ENCODE measurements around the gene ORC3.

The ORC3 gene

GRCh38 chr6:87660226-87660911 is 70.4 kb downstream of the ORC3 start:
- ChIA-PET CTCF (no interaction called here), POLR2A (no interaction called here)
- H3K9me3 ChIP-seq (ENCODE audit: control insufficient read depth, insufficient read depth, low read depth, low read length): no peaks in the 10 kb centered on the region
- H3K4me1 ChIP-seq (ENCODE audit: control insufficient read depth, insufficient read depth, low read length): no peaks in the 10 kb centered on the region
- peaks cover 26 to 67% of the 10 kb centered on the region in 2 experiments for H3K36me3 ChIP-seq (ENCODE audit: control insufficient read depth in 2 of 2, insufficient read depth in 1 of 2, low read length in 2 of 2)
- TF ChIP-seq, protein P1, sequence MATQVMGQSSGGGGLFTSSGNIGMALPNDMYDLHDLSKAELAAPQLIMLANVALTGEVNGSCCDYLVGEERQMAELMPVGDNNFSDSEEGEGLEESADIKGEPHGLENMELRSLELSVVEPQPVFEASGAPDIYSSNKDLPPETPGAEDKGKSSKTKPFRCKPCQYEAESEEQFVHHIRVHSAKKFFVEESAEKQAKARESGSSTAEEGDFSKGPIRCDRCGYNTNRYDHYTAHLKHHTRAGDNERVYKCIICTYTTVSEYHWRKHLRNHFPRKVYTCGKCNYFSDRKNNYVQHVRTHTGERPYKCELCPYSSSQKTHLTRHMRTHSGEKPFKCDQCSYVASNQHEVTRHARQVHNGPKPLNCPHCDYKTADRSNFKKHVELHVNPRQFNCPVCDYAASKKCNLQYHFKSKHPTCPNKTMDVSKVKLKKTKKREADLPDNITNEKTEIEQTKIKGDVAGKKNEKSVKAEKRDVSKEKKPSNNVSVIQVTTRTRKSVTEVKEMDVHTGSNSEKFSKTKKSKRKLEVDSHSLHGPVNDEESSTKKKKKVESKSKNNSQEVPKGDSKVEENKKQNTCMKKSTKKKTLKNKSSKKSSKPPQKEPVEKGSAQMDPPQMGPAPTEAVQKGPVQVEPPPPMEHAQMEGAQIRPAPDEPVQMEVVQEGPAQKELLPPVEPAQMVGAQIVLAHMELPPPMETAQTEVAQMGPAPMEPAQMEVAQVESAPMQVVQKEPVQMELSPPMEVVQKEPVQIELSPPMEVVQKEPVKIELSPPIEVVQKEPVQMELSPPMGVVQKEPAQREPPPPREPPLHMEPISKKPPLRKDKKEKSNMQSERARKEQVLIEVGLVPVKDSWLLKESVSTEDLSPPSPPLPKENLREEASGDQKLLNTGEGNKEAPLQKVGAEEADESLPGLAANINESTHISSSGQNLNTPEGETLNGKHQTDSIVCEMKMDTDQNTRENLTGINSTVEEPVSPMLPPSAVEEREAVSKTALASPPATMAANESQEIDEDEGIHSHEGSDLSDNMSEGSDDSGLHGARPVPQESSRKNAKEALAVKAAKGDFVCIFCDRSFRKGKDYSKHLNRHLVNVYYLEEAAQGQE (tag by site-specific recombination; IDR thresholded peaks at IDR 0.05): no peak
- TF ChIP-seq ZNF660 (tag by site-specific recombination; IDR thresholded peaks at IDR 0.05): no peak
- no peak for TF ChIP-seq ZNF175 (tag by site-specific recombination; IDR thresholded peaks at IDR 0.05)
- TF ChIP-seq, protein P2, sequence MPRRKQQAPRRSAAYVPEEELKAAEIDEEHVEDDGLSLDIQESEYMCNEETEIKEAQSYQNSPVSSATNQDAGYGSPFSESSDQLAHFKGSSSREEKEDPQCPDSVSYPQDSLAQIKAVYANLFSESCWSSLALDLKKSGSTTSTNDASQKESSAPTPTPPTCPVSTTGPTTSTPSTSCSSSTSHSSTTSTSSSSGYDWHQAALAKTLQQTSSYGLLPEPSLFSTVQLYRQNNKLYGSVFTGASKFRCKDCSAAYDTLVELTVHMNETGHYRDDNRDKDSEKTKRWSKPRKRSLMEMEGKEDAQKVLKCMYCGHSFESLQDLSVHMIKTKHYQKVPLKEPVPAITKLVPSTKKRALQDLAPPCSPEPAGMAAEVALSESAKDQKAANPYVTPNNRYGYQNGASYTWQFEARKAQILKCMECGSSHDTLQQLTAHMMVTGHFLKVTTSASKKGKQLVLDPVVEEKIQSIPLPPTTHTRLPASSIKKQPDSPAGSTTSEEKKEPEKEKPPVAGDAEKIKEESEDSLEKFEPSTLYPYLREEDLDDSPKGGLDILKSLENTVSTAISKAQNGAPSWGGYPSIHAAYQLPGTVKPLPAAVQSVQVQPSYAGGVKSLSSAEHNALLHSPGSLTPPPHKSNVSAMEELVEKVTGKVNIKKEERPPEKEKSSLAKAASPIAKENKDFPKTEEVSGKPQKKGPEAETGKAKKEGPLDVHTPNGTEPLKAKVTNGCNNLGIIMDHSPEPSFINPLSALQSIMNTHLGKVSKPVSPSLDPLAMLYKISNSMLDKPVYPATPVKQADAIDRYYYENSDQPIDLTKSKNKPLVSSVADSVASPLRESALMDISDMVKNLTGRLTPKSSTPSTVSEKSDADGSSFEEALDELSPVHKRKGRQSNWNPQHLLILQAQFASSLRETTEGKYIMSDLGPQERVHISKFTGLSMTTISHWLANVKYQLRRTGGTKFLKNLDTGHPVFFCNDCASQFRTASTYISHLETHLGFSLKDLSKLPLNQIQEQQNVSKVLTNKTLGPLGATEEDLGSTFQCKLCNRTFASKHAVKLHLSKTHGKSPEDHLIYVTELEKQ (tag by site-specific recombination; IDR thresholded peaks at IDR 0.05; ENCODE audit: borderline replicate concordance): no peak
- no peak for TF ChIP-seq KLF1 (tag by site-specific recombination; IDR thresholded peaks at IDR 0.05)
- no peak for TF ChIP-seq KLF9 (tag by site-specific recombination; IDR thresholded peaks at IDR 0.05; ENCODE audit: low read depth)
- TF ChIP-seq GFI1B (tag by site-specific recombination; IDR thresholded peaks at IDR 0.05): no peak
- TF ChIP-seq ZNF561 (tag by site-specific recombination; IDR thresholded peaks at IDR 0.05; ENCODE audit: borderline replicate concordance): no peak
- TF ChIP-seq ZSCAN4 (tag by site-specific recombination; IDR thresholded peaks at IDR 0.05): no peak
- no peak for TF ChIP-seq ZNF121 (tag by site-specific recombination; IDR thresholded peaks at IDR 0.05)
- TF ChIP-seq ZNF10 (tag by site-specific recombination; IDR thresholded peaks at IDR 0.05): no peak
- no peak for TF ChIP-seq ZNF514 (tag by site-specific recombination; IDR thresholded peaks at IDR 0.05)
- no peak for TF ChIP-seq ZFP69B (tag by site-specific recombination; IDR thresholded peaks at IDR 0.05)
- no peak for TF ChIP-seq ZNF155 (tag by site-specific recombination; IDR thresholded peaks at IDR 0.05)
- no peak for TF ChIP-seq ZNF140 (tag by site-specific recombination; IDR thresholded peaks at IDR 0.05)
- TF ChIP-seq, protein P3, sequence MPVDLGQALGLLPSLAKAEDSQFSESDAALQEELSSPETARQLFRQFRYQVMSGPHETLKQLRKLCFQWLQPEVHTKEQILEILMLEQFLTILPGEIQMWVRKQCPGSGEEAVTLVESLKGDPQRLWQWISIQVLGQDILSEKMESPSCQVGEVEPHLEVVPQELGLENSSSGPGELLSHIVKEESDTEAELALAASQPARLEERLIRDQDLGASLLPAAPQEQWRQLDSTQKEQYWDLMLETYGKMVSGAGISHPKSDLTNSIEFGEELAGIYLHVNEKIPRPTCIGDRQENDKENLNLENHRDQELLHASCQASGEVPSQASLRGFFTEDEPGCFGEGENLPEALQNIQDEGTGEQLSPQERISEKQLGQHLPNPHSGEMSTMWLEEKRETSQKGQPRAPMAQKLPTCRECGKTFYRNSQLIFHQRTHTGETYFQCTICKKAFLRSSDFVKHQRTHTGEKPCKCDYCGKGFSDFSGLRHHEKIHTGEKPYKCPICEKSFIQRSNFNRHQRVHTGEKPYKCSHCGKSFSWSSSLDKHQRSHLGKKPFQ (tag by site-specific recombination; IDR thresholded peaks at IDR 0.05): no peak
- TF ChIP-seq ZFHX2 (tag by site-specific recombination; conservative IDR thresholded peaks at IDR 0.05): no peak
- TF ChIP-seq ZNF138 (tag by site-specific recombination; IDR thresholded peaks at IDR 0.05; ENCODE audit: borderline replicate concordance): no peak
- H3K27ac ChIP-seq (ENCODE audit: extremely low read depth, low read depth, low read length): no peak overlapping the region
- no peak overlapping the region for H3K4me3 ChIP-seq (ENCODE audit: low read depth, low read length)
